ENCODE data around the gene PTPRR. TPM values are rescaled to one million over a fixed set of nuclear protein-coding genes. Genes with fewer than 3 reads are reported as not detected.

The PTPRR gene
- total RNA-seq, 1 donor from 2014 or later, result 1.2 TPM

DNA sequence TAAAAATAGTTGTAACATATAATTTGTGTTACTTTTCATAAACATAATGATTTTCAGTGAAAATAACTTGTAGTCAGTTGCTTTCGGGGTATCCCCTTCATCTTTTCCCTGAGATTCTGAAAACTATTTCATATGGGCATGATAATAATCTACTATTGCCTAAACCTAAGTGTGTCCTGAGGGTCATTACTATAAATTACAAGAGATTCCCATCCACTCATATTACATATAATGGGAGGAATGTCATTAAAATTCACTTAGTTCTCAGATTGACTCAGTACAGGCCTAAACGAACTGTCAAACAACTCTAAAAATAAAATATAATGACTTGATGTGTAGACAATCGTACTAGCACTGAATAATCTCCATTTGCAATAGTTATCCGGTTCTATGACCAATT, 72.7 kb downstream of the PTPRR start:
- intact Hi-C loops (cut with DNase I), result loop anchor here (2.0 kb wide), 1 partner anchor 117 kb away; no protein-coding TSS in a partner anchor
- ATAC-seq (no peak), DNase-seq (ENCODE audit: missing footprints) (no peak)

DNA sequence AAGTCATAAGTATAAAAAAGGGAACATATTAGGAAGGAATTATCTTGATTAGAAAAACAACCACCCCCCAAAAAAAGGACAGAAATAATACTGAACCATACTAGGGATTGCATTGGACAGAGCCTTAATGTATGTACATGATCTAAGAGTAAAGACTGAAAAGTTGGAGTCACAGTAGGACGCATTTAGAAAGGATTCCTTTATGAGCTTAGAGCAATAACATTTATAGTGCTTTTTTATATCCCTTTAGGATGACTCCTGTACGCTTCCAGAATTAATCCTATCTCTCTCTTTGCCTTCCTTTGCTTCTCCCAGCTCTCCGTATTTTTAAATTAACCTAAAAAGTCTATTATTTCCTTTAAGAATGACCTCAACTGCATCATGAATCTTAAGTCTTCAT, 75.3 kb downstream of the PTPRR start:
- intact Hi-C loops (cut with DNase I), result no loop called here
- ATAC-seq (no peak), DNase-seq (ENCODE audit: missing footprints) (no peak)

- ATAC-seq, result no peak
- intact Hi-C loops (cut with DNase I), result no loop called here
- no peak for DNase-seq (ENCODE audit: missing footprints)
Measured at GRCh38 chr12:70843363-70843762, 77.2 kb downstream of the PTPRR start.

DNA sequence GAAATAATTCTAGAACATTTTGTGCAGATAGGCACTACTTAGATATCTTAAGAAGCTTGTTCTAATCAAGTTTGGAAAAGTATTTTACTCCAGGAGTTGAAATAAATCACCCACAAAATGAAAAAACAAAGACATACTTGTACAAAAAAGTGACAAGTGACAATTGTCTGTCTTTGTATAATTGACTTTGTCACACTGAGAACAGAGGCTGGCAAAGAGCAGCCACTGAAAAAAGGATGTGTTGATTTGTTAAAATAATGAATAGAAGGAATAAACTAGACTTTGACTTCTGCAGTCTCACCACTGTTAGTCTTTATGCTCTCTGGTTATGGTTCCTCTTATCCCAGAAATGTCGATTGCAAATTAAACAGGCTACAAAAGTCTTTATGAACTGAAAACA, 77.6 kb downstream of the PTPRR start:
- no peak for ATAC-seq

GRCh38 chr12:70842136-70842535, 78.4 kb downstream of the PTPRR start:
- intact Hi-C loops (cut with DNase I), result no loop called here
- ATAC-seq, result no peak

More for the DNA sequence above, 77.6 kb downstream of the PTPRR start:
- intact Hi-C loops (cut with DNase I), result no loop called here
- no peak for DNase-seq (ENCODE audit: missing footprints)

GRCh38 chr12:70840656-70841350, 79.7 kb downstream of the PTPRR start:
- ATAC-seq (no peak), DNase-seq (ENCODE audit: missing footprints) (no peak)
- intact Hi-C loops (cut with DNase I), result no loop called here

More at GRCh38 chr12:70842136-70842535, 78.4 kb downstream of the PTPRR start:
- DNase-seq (ENCODE audit: missing footprints), result no peak

- DNase-seq (ENCODE audit: missing footprints) (no peak), ATAC-seq (no peak)
- intact Hi-C loops (cut with DNase I), result no loop called here
Measured at GRCh38 chr12:70839544-70839943, 81.0 kb downstream of the PTPRR start.

- intact Hi-C loops (cut with DNase I), result no loop called here
- no peak for DNase-seq (ENCODE audit: missing footprints)
- no peak for ATAC-seq
Measured at GRCh38 chr12:70838127-70838526, 82.4 kb downstream of the PTPRR start.

GRCh38 chr12:70837026-70837425, 83.5 kb downstream of the PTPRR start:
- ATAC-seq, result no peak
- intact Hi-C loops (cut with DNase I), result no loop called here
- no peak for DNase-seq (ENCODE audit: missing footprints)

GRCh38 chr12:70835948-70836347, 84.6 kb downstream of the PTPRR start:
- ATAC-seq (no peak), DNase-seq (ENCODE audit: missing footprints) (no peak)
- intact Hi-C loops (cut with DNase I), result no loop called here

- ATAC-seq (no peak), DNase-seq (ENCODE audit: missing footprints) (no peak)
- intact Hi-C loops (cut with DNase I), result no loop called here
Measured at GRCh38 chr12:70831543-70831942, 89.0 kb downstream of the PTPRR start.

DNA sequence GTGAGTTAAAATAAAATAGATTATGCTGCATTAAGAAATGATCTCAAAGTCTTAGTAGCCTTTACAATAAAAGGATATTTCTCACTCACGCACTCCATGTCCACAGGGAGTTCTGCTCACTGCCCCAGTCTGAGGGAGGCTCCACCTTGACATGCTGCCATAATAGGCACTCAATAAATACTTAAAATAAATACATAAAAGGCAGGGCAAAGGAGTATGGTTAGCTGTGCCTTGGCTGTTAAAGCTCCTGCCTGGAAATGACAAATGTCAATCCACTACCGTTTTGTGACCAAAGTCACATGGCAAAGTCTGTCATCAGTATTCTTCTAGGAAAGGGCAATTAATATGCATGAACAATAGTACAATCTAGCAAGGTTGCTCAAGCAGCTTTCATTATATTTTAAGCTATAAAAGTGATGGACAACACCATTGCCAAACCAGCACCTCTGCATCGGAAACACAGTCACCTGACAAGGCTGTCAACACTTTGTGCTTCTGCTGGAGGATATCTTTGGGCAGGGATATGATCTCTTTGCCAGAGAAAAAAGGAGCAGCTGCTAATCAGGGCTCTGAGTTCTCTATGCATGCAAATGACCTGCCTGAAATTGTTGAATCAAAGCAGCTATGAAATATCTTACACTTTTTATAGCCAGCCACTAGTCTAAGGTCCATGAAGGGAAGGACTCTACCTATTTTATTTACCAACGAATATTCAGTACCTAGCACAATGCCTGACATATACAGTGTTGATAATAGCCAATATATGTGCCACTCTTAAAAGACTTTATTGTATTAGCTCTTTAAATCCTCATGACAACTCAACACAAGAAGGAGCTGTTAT, 90.1 kb downstream of the PTPRR start:
- no peak for ATAC-seq
- intact Hi-C loops (cut with DNase I), result no loop called here
- DNase-seq (ENCODE audit: missing footprints), result no peak

DNA sequence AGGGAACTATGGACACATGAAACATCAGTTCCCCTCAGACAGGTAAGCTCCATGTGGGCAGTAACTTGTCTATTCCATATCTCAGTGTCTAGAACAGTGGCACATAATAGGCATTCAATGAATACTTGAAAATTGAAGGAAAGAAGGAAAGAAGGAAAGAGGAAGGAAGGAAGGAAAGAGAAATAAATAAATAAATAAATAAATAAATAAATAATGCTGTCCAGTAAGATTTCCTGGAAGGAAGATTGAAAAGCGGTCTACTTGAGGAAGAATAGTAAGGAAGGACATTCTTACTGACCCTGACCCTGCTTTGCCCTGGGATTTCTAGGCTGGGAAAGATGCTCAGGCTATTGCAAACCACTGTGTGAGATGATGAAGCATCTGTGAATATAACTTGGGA, 91.5 kb downstream of the PTPRR start:
- intact Hi-C loops (cut with DNase I), result no loop called here
- no peak for DNase-seq (ENCODE audit: missing footprints)
- ATAC-seq, result no peak

GRCh38 chr12:70828351-70828750, 92.2 kb downstream of the PTPRR start:
- intact Hi-C loops (cut with DNase I), result no loop called here
- ATAC-seq (no peak), DNase-seq (ENCODE audit: missing footprints) (no peak)

DNA sequence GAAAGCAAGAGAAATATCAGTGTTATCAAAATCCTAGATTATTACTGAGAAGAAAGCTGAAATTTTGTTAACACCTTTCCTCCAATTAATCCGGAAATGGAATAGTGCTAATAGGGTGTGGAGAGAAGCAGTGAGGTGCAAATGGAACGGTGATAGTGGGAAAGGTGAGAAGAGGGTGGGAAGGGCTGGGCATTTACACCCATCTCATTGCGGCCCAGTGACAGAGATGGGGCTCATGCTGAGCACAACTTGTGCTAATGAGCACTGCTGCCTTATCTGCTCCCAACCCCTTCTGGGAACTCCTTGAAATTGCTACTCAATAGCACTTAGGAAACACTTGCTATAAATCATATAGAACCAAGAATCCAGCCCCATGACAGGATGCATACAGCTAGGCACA, 94.4 kb downstream of the PTPRR start:
- ATAC-seq (no peak), DNase-seq (ENCODE audit: missing footprints) (no peak)
- intact Hi-C loops (cut with DNase I), result no loop called here

- intact Hi-C loops (cut with DNase I), result no loop called here
- no peak for ATAC-seq
- no peak for DNase-seq (ENCODE audit: missing footprints)
Measured at GRCh38 chr12:70824511-70824910, 96.0 kb downstream of the PTPRR start.

DNA sequence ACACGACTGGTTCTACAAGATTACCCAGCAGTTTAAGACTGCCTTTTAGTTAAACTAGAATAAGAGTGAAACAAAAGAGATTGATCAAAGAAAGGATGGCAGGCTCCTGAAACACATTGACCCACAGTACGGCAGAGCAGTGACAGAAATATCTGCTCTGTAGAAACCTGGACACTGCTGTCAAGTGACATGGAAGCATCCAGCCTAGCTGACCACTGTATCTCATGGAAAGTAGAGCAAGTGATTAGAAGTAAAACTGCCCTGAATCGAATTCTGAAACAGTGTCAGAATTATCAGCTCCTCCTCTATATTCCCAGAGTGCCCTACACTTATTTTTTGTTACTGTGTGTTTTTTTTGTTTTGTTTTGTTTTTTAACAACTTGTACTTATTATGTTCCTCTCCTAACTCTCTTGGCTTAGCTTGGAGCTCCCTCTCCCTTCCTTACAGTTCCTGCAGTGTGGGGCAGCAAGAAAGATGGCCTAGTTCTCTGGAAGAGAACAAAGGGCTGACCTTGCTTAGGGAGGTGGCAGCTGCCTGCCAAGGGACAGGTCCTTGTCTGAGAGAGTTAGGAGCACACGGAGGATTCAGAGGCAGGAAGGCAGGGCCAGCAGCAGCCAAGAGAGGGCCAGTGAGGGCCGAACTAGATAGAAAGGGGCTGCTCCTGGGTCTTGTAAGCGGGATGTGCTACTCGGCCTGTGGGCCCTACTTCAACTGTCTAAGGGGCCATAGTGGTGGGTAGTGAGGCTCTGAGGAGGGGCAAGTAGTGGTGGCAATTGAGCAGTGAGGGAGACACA, 97.2 kb downstream of the PTPRR start:
- intact Hi-C loops (cut with DNase I), result no loop called here
- no peak for DNase-seq (ENCODE audit: missing footprints)
- ATAC-seq, result no peak

GRCh38 chr12:70822412-70822811, 98.1 kb downstream of the PTPRR start:
- DNase-seq (ENCODE audit: missing footprints), result no peak
- no peak for ATAC-seq
- intact Hi-C loops (cut with DNase I), result no loop called here

GRCh38 chr12:70815971-70816391, 104.6 kb downstream of the PTPRR start:
- intact Hi-C loops (cut with DNase I), result no loop called here
- no peak for DNase-seq (ENCODE audit: missing footprints)
- no peak for ATAC-seq

All from Right ventricle myocardium inferior (tissue), 1 donor.